RCC 7860 (cell line): ENCODE data around the gene CRKL.
"Not testable (repeated sequence)": the region's sequence is repeated elsewhere in the genome, so short reads cannot be mapped to it uniquely, and the experiment has no call there.

Experiments
- DNase-seq: peaks from one replicate; pipeline ENCODE4 v3.0.0-alpha.2; 2015; ENCODE audit warnings: low spot score
- FAIRE-seq: peaks from 2 replicates; lab custom pipeline; 2012; peaks lifted over from hg19 to GRCh38; lab: Jason Lieb, UNC

The CRKL gene

DNA sequence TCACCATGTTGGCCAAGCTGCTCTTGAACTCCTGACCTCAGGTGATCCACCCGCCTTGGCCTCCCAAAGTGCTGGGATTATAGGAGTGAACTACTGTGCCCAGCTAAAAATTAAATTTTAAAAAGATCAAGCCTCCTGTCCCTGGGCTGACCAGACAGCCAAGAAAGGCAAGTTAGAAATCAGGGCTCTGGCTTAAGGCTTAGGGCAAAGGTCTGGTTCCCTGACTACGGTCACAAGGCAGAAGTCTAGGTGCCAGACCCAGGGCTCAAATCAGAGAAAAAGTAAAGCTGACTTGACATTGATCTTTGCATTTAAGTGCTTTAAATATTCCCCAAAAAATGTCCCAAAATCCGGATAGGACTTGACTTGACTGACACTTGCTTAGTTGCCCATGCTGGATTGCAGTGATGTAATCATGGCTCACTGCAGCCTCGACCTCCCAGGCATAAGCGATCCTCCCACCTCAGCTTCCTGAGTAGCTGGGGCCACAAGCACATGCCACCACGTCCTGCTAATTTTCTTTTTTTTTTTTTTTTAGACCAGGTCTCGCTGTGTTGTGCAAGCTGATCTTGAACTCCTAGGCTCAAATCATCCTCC, 17.3 kb upstream of the CRKL start:
- FAIRE-seq: no peak
- DNase-seq: no peak

DNA sequence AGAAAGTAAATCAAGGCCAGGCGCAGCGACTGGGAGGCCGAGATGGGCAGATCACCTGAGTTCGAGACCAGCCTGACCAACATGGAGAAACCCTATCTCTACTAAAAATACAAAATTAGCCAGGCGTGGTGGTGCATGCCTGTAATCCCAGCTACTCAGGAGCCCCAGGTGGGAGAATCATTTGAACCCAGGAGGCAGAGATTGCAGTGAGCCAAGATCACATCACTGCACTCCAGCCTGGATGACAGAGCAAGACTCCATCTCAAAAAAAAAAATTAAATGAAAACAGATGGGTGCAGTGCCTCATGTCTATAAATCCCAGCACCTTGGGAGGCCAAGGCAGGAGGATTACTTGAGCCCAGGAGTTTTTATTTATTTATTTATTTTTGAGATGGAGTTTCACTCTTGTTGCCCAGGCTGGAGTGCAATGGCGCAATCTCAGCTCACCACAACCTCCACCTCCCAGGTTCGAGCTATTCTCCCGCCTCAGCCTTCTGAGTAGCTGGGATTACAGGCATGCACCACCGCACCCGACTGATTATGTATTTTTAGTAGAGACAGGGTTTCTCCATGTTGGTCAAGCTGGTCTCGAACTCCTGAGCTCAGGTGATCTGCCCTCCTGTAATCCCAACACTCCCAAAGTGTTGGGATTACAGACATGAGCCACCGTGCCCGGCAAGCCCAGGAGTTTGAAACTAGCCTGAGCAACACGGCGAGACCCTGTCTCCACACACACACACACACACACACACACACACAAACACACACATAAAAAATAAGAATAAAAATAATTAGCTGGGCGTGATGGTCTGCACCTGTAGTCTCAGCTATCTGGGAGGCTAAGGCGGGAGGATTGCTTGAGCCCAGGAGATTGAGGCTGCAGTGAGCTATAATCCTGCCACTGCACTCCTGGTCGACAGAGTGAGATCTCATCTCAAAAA, 15.8 kb upstream of the CRKL start:
- DNase-seq, FAIRE-seq: not testable (repeated sequence)

DNA sequence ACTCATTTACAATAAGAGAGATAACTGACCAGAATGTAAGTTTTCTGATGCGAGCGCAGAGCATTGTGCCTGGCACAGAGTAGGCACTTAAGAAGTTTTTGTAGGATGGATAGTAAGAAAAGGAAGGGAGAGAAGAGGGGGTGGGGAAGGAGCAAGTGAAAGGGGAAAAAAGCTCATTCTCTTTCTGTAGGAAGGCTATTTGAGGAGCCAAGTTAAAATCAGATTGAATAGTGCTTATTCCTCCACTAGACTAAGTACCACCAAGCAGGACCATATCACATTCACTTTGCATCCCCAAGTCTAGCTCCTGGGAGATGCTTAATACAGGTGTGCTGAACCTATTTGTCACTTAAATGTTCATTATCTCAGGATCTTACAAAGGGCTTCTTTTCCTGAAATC, 14.1 kb upstream of the CRKL start:
- no peak for DNase-seq

DNA sequence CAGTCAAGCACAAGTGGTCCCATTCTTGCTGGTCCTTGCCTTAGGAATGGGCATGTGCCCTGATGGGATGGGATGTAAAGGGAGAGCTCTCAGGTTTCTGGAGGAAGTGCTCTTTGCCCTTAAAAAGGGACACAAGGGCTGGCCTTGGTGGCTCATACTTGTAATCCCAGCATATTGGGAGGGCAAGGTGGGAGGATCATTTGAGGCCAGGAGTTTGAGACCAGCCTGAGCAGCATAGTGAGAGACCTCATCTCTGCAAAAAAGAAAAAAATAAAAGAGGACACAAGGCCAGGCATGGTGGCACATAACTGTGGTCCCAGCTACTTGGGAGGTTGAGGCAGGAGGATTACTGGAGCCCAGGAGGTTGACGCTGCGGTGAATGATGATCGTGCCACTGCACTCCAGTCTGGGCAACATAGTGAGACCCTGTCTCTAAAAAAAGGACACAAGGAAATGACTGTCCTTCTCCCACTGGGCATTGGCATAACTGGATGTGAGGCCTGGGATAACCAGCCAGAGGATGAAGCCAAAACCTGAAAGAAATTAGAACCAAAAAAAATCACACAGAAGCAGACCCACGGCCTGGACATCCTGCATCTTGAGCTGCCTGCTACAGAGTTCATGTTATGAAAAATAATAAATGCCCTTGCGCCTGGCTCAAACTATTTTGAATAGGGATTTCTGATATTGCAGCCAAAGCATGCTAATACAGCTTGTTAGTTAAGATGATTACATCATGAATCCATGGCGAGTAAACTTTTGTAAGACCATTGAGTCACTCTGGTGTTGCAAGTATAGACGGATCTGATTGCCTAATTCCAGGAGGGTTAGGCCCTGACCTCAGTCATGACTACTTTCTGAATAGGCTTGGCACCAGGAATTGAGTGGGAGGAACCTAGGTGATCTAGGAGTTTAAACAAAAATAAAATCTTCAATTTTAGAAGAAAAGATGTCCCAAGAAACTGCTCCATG, 12.9 kb upstream of the CRKL start:
- DNase-seq (peak; percentile 59), FAIRE-seq (no peak)

More for the DNA sequence above, 14.1 kb upstream of the CRKL start:
- no peak for FAIRE-seq

DNA sequence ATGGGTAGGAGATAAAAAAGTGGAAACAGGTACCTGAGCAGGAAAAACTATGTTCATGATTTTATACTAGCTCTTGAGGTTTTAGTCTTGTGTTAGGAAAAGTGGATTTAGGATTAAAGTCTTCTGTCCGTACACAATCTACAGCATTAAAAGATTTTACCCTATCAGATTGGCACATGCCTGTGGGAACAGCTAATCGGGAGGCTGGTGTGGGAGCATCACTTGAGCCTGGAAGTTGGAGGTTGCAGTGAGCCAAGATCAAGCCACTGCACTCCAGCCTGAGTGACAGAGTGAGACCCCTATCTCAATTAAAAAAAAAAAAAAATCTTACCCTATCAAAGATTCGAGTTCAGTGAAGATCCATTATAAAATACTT, 12.2 kb upstream of the CRKL start:
- no peak for DNase-seq
- FAIRE-seq: no peak

DNA sequence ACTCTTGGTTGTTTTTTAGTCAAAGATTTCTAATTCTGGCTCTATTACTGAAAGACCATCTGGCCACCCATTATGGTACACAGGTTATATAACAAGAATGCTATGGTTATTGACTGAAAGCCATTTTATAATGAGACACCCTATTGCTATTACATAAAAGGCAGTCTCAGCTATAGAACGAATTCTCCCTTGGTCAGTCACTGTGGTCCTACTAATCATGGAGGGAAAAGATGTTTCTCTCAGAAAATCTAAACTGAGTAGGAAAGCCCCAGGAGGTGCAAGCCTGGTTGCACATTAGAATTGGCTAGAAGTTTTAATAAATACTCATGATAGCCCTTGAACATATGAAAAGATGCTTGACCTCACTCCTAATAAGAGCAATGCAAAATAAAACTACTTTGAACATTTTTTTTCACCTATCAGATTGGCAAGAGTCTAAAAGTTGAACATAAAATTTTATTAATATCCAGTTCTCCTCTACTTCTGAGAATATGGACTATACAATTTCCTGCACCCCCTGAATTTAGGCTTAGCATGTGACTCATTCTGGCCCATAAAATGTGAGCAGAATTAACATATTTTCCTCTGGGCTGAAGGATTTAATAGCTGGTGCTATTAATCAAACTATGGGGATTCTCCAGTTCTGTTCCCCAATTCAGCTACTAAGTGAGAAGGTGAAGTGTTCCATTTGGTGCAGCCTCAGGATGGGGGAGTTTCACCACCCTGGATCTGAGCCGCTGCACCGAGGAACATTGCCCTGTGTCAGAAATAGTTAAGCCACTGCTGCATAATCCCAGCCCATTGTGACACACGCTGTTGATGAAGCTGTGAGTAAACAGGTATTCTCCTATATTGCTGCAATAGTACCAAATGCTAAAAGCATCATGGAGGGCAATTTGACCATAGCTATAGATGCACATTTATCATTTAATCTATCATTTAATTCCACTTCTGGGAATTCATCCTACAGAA, 11.5 kb upstream of the CRKL start:
- FAIRE-seq: no peak
- no peak for DNase-seq

DNA sequence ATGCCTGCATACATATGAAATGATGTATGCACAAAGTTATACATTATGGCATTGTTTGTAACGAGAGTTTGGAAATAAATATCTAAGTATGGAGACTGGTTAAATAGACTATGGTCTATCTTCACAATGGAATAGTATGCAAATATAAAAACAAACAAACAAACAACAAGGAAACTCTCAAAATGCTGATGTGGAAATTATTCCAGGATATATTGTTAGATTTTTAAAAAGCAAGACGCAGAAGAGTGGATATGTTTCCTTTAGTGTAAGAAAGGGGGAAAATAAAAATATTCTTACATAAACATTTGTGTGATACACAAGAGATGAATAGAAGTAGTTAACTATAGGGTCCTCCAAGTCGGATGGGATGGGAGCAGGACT, 10.8 kb upstream of the CRKL start:
- DNase-seq: no peak
- FAIRE-seq: no peak

DNA sequence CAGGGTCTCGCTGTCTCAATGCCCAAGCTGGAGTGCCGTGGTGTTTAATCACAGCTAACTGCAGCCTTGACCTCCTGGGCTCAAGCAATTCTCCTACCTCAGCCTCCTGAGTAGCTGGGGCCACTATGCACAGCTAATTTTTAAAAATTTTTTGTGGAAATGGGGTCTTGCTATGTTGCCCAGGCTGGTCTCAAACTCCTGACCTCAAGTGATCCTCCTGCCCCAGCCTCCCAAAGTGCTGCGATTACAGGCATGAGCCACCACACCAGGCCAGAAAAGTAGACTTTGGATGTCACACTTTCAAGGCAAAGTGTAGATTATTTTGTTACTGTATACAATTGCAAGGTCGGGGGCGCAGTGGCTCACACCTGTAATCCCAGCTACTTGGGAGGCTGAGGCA, 8.5 kb upstream of the CRKL start:
- not testable (repeated sequence) for FAIRE-seq, DNase-seq

DNA sequence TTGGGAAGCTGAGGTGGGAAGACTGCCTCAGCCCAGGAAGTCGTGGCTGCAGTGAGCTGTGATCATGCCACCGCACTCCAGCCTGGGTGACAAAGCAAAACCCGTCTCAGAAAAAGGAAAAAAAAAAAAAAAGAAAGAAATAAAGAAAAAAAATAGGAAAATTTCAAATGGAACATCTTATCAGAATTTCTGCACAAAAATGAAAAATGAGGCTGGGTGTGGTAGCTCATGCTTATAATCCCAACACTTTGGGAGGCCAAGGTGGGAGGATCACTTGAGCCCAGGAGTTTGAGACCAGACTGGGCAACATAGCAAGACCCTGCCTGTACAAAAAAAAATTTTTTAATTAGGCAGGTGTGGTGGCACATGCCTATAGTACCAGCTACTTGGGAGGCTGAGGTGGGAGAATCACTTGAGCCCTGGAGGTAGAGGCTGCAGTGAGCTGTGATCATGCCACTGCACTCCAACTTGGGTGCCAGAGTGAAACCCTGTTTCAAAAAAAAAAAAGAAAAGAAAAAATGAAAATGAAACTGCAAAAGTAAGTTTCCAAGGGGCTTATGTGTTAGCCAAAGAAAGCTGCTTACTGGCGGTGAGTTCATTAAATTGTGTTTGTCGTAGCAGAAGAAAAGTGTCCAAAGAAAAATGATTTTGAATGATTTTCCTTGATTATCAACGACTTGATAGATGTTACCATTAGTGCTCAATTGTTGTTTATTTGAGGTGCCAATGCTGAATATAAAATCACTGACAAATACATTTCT, 7.5 kb upstream of the CRKL start:
- DNase-seq: no peak
- FAIRE-seq: no peak

DNA sequence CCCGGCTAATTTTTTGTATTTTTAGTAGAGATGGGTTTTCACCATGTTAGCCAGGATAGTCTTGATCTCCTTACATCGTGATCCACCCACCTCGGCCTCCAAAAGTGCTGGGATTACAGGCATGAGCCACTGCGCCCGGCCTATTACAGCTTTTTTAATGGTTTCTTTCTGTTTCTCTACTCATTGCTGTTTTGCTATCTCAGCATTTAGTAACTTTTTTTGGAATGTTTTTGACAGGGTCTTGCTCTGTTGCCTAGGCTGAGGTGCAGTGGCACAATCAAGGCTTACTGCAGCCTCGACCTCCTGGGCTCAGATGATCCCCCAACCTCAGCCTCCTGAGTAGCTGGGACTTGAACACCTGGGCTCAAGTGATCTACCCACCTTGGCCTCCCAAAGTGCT, 4.7 kb upstream of the CRKL start:
- no peak for DNase-seq
- no peak for FAIRE-seq

DNA sequence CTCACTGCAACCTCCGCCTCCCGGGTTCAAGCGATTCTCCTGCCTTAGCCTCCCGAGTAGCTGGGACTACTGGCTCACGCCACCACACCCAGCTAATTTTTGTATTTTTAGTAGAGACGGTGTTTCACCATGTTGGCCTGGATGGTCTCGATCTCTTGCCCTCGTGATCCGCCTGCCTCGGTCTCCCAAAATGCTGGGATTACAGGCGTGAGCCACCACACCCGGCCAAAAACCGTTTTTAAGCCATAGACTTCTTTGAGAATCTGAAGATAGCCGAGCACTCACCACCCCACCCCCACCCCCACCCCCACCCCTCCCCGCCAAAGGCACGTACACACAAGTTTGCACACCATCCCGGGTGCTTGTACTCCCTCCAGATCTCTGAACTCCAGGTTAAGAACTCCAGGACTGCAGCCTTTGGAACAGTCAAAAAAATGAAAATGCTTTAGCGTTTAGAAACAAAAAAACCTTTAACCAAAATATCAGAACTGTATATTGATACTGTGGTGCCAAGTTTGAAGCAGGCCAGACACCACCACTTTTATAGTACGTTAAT, 1.5 kb downstream of the CRKL start:
- FAIRE-seq (no peak), DNase-seq (no peak)

DNA sequence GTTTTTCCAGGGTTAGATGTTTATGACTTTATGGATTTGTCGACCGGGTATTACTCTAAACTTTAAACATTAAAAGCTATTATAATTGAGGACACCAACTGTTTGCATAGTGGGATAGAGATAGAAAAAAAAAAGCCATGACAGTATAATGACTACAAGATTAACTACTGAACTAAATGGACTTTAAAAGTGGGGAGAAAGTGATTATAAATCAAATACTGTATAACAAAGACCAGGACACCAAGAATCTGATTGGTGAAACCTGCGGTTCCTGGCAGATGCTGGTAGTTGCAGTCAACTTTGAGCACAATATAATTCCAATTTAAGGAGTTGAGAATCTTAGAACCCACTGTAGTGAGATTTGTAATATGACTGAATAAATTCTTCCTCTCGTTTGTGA, 2.5 kb downstream of the CRKL start:
- no peak for DNase-seq
- no peak for FAIRE-seq

DNA sequence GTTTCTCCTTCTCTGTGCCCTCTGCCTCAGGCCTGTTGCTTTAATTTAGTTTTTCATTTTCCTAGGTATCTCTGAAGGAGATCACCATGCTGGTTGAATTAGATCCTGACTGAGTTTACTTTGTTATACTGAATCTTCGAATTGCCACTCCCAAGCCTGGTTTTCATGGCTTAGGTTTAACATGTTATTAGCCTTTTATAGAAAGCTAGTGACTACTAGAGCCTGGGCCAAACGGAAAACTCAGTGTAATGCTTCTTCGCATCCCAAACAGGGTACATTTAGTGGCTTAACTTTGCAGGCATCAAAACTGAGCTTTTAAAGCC, 3.6 kb downstream of the CRKL start:
- FAIRE-seq: no peak
- no peak for DNase-seq

DNA sequence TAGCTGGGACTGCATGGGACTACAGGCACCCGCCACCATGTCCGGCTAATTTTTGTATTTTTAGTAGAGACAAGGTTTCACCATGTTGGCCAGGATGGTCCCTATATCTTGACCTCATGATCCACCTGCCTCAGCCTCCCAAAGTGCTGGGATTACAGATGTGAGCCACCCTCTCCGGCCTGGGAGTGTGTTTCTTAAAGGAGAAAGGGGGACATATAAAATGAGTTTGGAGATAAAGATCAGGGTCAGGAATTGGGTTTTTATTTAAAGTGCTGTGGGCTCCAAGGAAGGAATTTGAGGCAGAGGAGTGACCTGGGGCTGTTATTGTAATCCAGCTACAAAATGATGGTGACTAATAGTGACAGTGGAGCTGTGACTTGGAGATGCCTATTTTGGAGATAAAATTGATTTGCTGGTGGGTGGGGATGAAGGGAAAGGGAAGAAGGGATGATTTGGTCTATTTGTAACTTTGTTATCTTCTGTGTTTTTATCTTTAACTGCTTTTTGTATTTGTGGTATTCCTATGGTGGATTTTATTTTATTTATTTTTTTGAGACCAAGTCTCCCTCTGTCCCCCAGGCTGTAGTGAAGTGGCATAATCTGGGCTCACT, 5.0 kb downstream of the CRKL start:
- DNase-seq: no peak
- no peak for FAIRE-seq

DNA sequence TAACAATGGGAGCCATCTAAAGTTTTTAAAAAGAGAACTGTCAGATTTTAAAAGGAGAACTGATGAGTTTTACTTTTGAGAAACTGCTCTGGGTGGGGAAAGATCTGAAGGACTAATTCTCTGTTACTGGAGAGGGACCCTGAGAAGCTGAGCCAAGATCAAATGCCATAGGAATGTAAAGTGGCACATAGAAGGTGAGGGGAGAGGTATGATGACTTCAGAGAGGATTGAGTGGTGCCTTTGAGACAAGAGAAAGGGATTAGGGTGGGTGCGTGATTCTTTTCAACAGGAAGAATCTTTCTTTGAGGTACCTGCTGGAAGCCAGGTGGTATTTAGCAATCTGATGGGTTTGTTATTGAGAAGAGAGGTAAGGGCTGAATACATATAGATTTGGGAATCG, 9.0 kb downstream of the CRKL start:
- DNase-seq: no peak

DNA sequence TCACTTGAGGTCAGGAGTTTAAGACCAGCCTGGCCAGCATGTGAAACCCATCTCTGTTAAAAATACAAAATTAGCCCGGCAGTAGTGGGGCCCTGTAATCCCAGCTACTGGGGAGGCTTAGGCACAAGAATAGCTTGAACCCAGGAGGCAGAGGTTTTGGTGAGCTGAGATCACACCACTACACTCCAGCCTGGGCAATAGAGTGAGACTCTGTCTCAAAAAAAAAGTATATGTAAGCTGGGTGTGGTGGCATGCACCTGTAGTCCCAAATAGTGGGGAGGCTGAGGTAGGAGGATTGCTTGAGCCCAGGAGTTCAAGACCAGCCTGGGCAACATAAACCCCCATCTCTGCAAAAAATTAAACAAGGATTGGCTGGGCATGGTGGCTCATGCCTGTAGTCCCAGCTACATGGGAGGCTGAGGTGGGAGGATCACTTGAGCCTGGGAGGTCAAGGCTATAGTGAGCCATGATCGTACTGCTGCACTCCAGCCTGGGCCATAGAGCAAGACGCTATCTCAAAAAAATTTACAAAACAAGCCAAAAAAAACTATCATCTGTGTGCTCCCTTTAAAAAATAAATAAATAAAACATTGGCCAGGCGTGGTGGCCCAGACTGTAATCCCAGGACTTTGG, 10.8 kb downstream of the CRKL start:
- FAIRE-seq (no peak), DNase-seq (no peak)

More for the DNA sequence above, 9.0 kb downstream of the CRKL start:
- FAIRE-seq: no peak

DNA sequence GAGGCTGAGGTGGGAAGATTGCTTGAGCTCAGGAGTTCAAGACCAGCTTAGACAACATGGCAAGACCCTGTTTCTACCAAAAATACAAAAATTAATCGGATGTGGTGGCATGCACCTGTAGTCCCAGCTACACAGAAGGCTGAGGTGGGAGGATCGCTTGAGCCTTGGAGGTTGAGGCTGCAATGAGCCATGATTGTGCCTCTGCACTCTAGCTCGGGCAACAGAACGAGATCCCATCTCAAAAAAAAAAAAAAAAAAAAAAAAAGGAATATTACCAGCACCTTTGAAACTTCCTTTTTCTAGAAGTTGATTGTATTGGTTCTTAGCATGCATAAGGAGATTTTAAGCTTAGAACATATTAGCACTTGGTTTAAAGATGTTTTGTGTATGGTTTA, 11.4 kb downstream of the CRKL start:
- FAIRE-seq: no peak
- DNase-seq: no peak

DNA sequence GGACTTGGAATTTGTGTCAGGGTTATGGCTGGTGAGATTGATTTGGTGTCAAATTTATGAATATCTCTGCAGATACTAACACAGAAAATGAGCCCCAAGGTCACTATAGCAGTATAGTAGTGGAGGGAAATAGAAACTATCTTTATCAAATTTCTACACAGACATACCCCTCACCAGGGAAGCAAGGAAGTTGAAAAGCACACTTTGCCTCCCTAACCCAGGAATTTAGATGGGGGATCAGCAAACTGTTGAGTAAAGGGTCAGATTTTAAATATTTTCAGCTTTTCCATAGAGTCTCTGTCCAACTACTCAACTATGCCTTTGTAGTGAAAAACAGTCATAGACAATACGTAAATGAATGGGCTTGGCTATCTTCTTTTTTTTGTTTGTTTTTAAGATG, 12.8 kb downstream of the CRKL start:
- no peak for DNase-seq
- FAIRE-seq: no peak
